SK-N-MC (cell line): Measurements from ENCODE around the gene ENTREP1.
"Not testable (repeated sequence)": the region's sequence is repeated elsewhere in the genome, so short reads cannot be mapped to it uniquely, and the experiment has no call there.

Experiments used
- EZH2 ChIP-seq: fragments of 200-600 bp; sonication (generic); IDR thresholded peaks from one replicate; pipeline ENCODE4 v1.6.1; 2017; ENCODE audit warnings: antibody characterized with exemption
- FOXP2 ChIP-seq: optimal IDR thresholded peaks from 2 replicates; pipeline ENCODE3; 2011; ENCODE audit warnings: mild to moderate bottlenecking, moderate library complexity; ENCODE audit not compliant: insufficient read depth; ENCODE audit errors: extremely low read length, control extremely low read depth
- POLR2AphosphoS5 ChIP-seq: IDR thresholded peaks from 2 replicates; pipeline ENCODE4 v1.6.1; 2012; ENCODE audit warnings: mild to moderate bottlenecking, low read depth, low read length, borderline replicate concordance

- not testable (repeated sequence) for TF ChIP-seq EZH2, POLR2AphosphoS5, FOXP2
Measured at GRCh38 chr9:69439654-69440053, 114.6 kb downstream of the ENTREP1 start.
